NOMO-1 (cell line): ENCODE results near the gene AFAP1L2.

Experiments
- DNase-seq, 2 experiments: peaks; one replicate each; lab custom pipeline; 2025; ENCODE audit not compliant: unreplicated experiment in 2 of 2; lab: John Stamatoyannopoulos, UW

AFAP1L2 gene

DNA sequence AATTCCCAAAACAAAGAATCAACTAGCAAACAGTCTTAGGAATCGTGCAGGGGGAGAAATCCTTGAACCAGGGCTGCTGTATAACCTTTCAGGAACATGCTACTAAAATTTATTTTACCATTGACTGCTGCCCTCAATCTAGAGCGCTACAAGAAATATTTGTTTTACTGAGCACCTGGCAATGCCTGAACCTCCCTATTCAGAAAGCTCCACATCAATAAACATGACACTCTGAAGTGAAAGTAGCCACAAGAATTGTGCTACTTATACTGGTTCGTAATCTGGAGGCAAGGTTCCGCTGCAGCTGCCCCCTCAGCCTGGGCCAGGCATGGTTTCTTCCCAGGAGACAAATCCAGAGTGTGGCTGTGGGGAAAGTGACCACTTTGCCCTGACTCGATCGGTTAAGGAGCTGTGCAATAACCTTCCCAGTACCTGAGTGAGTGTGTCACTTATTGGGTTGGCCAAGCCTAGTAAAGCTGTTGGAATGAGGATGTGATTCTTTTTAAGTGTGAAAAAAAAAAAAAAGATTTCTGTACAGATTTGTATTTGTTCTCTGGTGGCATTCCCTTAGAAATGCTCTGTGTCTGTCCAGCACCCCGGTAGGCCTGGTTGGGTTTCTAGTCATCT, 157.5 kb downstream of the AFAP1L2 start:
- no peak for DNase-seq

DNA sequence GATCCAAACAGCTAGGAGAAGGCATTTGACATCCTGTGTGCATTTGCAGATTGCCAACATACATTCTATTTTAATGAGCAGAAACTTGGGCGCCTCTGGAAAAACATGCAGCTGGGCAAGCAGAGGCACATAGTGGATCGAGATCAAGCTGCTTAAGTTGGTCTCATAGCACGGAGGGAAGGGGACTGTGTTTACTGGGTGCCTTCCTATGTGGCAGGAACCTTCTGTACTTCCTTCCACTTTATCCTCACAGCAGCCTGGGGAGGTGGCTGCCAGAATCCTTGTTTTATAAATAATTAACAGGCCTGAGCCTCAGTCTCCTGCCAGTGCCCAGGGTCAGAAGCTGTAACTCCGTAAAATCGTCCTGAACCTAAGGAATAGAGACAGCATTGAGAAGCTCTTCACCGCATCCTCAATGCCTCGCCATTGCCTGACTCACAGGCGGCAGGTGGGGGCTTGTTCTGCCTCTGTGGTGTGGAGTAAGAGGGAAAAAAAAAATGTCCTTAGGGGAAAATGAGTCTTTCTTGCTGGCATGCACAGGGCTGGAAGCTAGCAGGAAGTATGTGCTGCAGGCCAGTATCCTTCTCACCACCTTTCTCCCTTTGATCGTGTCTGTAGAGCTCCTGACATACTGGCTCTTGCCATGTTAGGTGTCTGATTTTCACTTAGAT, 159.0 kb downstream of the AFAP1L2 start:
- DNase-seq, result no peak
